ENCODE data around the gene CBL. TPM values are rescaled to one million over a fixed set of nuclear protein-coding genes. Genes with fewer than 3 reads are reported as not detected.
"Not testable (repeated sequence)": the region's sequence is repeated elsewhere in the genome, so short reads cannot be mapped to it uniquely, and the experiment has no call there.

Gene CBL
- total RNA-seq, 1 donor from 2014 or later: 22.5 TPM

- TF ChIP-seq CTCF (IDR thresholded peaks at IDR 0.05; ENCODE audit: insufficient read depth, low read length, poor library complexity, severe bottlenecking): no peak
- H3K4me3 ChIP-seq (ENCODE audit: low read depth, low read length): no peak overlapping the region
- no peaks in the 10 kb centered on the region for H3K27me3 ChIP-seq (ENCODE audit: control insufficient read depth, insufficient read depth, low read length)
Observed at GRCh38 chr11:119161871-119162270, 44.3 kb upstream of the CBL start.

GRCh38 chr11:119166368-119167076 is 39.6 kb upstream of the CBL start:
- peak; percentile 72 for DNase-seq (ENCODE audit: low read depth)
- no peaks in the 10 kb centered on the region for H3K36me3 ChIP-seq (ENCODE audit: control insufficient read depth, insufficient read depth, low read length)
- H3K4me3 ChIP-seq (ENCODE audit: low read depth, low read length): no peak overlapping the region
- no peak for TF ChIP-seq CTCF (IDR thresholded peaks at IDR 0.05; ENCODE audit: insufficient read depth, low read length, poor library complexity, severe bottlenecking)
- no peaks in the 10 kb centered on the region for H3K27me3 ChIP-seq (ENCODE audit: control insufficient read depth, insufficient read depth, low read length)

More at GRCh38 chr11:119161871-119162270, 44.3 kb upstream of the CBL start:
- DNase-seq (ENCODE audit: low read depth): no peak
- H3K36me3 ChIP-seq (ENCODE audit: control insufficient read depth, insufficient read depth, low read length): no peaks in the 10 kb centered on the region

GRCh38 chr11:119167077-119167458 is 39.1 kb upstream of the CBL start:
- not testable (repeated sequence) for H3K36me3 ChIP-seq (ENCODE audit: control insufficient read depth, insufficient read depth, low read length); H3K27me3 ChIP-seq (ENCODE audit: control insufficient read depth, insufficient read depth, low read length); DNase-seq (ENCODE audit: low read depth); H3K4me3 ChIP-seq (ENCODE audit: low read depth, low read length)

GRCh38 chr11:119167933-119168332 is 38.2 kb upstream of the CBL start:
- DNase-seq (ENCODE audit: low read depth): no peak
- H3K4me3 ChIP-seq (ENCODE audit: low read depth, low read length): no peak overlapping the region
- H3K27me3 ChIP-seq (ENCODE audit: control insufficient read depth, insufficient read depth, low read length): no peaks in the 10 kb centered on the region
- TF ChIP-seq CTCF (IDR thresholded peaks at IDR 0.05; ENCODE audit: insufficient read depth, low read length, poor library complexity, severe bottlenecking): no peak
- no peaks in the 10 kb centered on the region for H3K36me3 ChIP-seq (ENCODE audit: control insufficient read depth, insufficient read depth, low read length)

- DNase-seq (ENCODE audit: low read depth): no peak
- Histone ChIP-seq H3K4me3 (ENCODE audit: low read depth, low read length) (peak within 1 kb of the TSS; percentile 64), H3K36me3 (ENCODE audit: control insufficient read depth, insufficient read depth, low read length) (no peaks in the 10 kb centered on the region), H3K27me3 (ENCODE audit: control insufficient read depth, insufficient read depth, low read length) (no peaks in the 10 kb centered on the region)
- peak; percentile 89 for TF ChIP-seq CTCF (IDR thresholded peaks at IDR 0.05; ENCODE audit: insufficient read depth, low read length, poor library complexity, severe bottlenecking)
Observed at GRCh38 chr11:119168471-119169281, 37.5 kb upstream of the CBL start, which contains the start of gene NLRX1. Gene NLRX1 (plus strand): TSS chr11:119168725. CDS start chr11:119171404, 2,679 bp downstream.

GRCh38 chr11:119169282-119169719 is 36.8 kb upstream of the CBL start:
- peak; percentile 32 for DNase-seq (ENCODE audit: low read depth)
- H3K27me3 ChIP-seq (ENCODE audit: control insufficient read depth, insufficient read depth, low read length): no peaks in the 10 kb centered on the region
- TF ChIP-seq CTCF (IDR thresholded peaks at IDR 0.05; ENCODE audit: insufficient read depth, low read length, poor library complexity, severe bottlenecking): no peak
- no peaks in the 10 kb centered on the region for H3K36me3 ChIP-seq (ENCODE audit: control insufficient read depth, insufficient read depth, low read length)
- H3K4me3 ChIP-seq (ENCODE audit: low read depth, low read length): peak overlapping the region; percentile 64
